ENCODE data around the gene JMJD1C. TPM values are rescaled to one million over a fixed set of nuclear protein-coding genes. Genes with fewer than 3 reads are reported as not detected.

JMJD1C gene
- total RNA-seq, 1 experiment from 2014 or later = 91.9 TPM

- no peaks in the 10 kb centered on the region for H3K4me1 Mint-ChIP-seq (ENCODE audit: insufficient read depth, unreplicated experiment)
- no peak for DNase-seq (ENCODE audit: unreplicated experiment)
- ChIA-PET CTCF (interaction anchor here (1.0 kb wide), 1 partner anchor 41 kb away, joined by 3 read pairs; no protein-coding TSS in a partner anchor), POLR2A (no interaction called here)
- H3K27me3 Mint-ChIP-seq (ENCODE audit: insufficient read depth, unreplicated experiment) = no peaks in the 10 kb centered on the region
- H3K4me3 Mint-ChIP-seq (ENCODE audit: unreplicated experiment) = no peak overlapping the region
- no TSS peak for BruUV-seq (replicated peaks)
- intact Hi-C loops (cut with micrococcal nuclease) = no loop called here
- no peaks in the 10 kb centered on the region for H3K9me3 Mint-ChIP-seq (ENCODE audit: unreplicated experiment)
- peaks cover 41% of the 10 kb centered on the region for H3K36me3 Mint-ChIP-seq (ENCODE audit: insufficient read depth, unreplicated experiment)
- peak overlapping the region; percentile 46 for H3K27ac Mint-ChIP-seq (ENCODE audit: low read depth, unreplicated experiment)
- no peak for TF ChIP-seq CTCF (IDR thresholded peaks at IDR 0.05; ENCODE audit: unreplicated experiment)
Observed at GRCh38 chr10:63221950-63222349, 243.8 kb downstream of the JMJD1C start.

GRCh38 chr10:63219749-63220148 is 246.0 kb downstream of the JMJD1C start:
- intact Hi-C loops (cut with micrococcal nuclease) = loop anchor here (5.0 kb wide), 1 partner anchor 248 kb away; the partner anchor contains the start of gene JMJD1C
- no peak for DNase-seq (ENCODE audit: unreplicated experiment)
- Mint-ChIP-seq H3K4me1 (ENCODE audit: insufficient read depth, unreplicated experiment) (peaks cover 3% of the 10 kb centered on the region), H3K36me3 (ENCODE audit: insufficient read depth, unreplicated experiment) (peaks cover 56% of the 10 kb centered on the region), H3K4me3 (ENCODE audit: unreplicated experiment) (no peak overlapping the region), H3K9me3 (ENCODE audit: unreplicated experiment) (no peaks in the 10 kb centered on the region), H3K27me3 (ENCODE audit: insufficient read depth, unreplicated experiment) (no peaks in the 10 kb centered on the region), H3K27ac (ENCODE audit: low read depth, unreplicated experiment) (no peak overlapping the region)
- no peak for TF ChIP-seq CTCF (IDR thresholded peaks at IDR 0.05; ENCODE audit: unreplicated experiment)
- no TSS peak for BruUV-seq (replicated peaks)
- ChIA-PET CTCF (interaction anchor here (1.0 kb wide), 1 partner anchor 48 kb away, joined by 4 read pairs; no protein-coding TSS in a partner anchor), POLR2A (interaction anchor here (0.6 to 1.0 kb wide), 2 partner anchors 45 to 300 kb away, joined by 3 read pairs; no protein-coding TSS in a partner anchor)

- POLR2A ChIA-PET = interaction anchor here (1.1 to 5.6 kb wide), 11 partner anchors 11 to 503 kb away, joined by 3 to 43 read pairs (median 6); partner anchors contain the start of genes JMJD1C and REEP3
- no TSS peak for BruUV-seq (replicated peaks)
- H3K27ac Mint-ChIP-seq (ENCODE audit: low read depth, unreplicated experiment) = peak overlapping the region; percentile 39
- intact Hi-C loops (cut with micrococcal nuclease) = loop anchor here (1.0 to 5.0 kb wide), 5 partner anchors 52 to 504 kb away; partner anchors contain the start of gene JMJD1C
- no peaks in the 10 kb centered on the region for H3K27me3 Mint-ChIP-seq (ENCODE audit: insufficient read depth, unreplicated experiment)
- CTCF ChIA-PET = interaction anchor here (0.6 to 2.9 kb wide), 32 partner anchors 9 to 594 kb away, joined by 3 to 29 read pairs (median 4); no protein-coding TSS in a partner anchor
- H3K36me3 Mint-ChIP-seq (ENCODE audit: insufficient read depth, unreplicated experiment) = peaks cover 59% of the 10 kb centered on the region
- DNase-seq (ENCODE audit: unreplicated experiment) = peak; percentile 66
- peak; percentile 56 for TF ChIP-seq CTCF (IDR thresholded peaks at IDR 0.05; ENCODE audit: unreplicated experiment)
- H3K4me3 Mint-ChIP-seq (ENCODE audit: unreplicated experiment) = no peak overlapping the region
- no peaks in the 10 kb centered on the region for H3K9me3 Mint-ChIP-seq (ENCODE audit: unreplicated experiment)
- peaks cover 10% of the 10 kb centered on the region for H3K4me1 Mint-ChIP-seq (ENCODE audit: insufficient read depth, unreplicated experiment)
Observed at GRCh38 chr10:63217120-63217605, 248.6 kb downstream of the JMJD1C start.

- Mint-ChIP-seq H3K27me3 (ENCODE audit: insufficient read depth, unreplicated experiment) (no peaks in the 10 kb centered on the region), H3K9me3 (ENCODE audit: unreplicated experiment) (no peaks in the 10 kb centered on the region), H3K27ac (ENCODE audit: low read depth, unreplicated experiment) (no peak overlapping the region), H3K4me1 (ENCODE audit: insufficient read depth, unreplicated experiment) (peaks cover 10% of the 10 kb centered on the region), H3K36me3 (ENCODE audit: insufficient read depth, unreplicated experiment) (peaks cover 59% of the 10 kb centered on the region), H3K4me3 (ENCODE audit: unreplicated experiment) (no peak overlapping the region)
- CTCF ChIA-PET = interaction anchor here (0.6 to 1.4 kb wide), 3 partner anchors 250 to 553 kb away, joined by 4 to 7 read pairs (median 5); no protein-coding TSS in a partner anchor
- TF ChIP-seq CTCF (IDR thresholded peaks at IDR 0.05; ENCODE audit: unreplicated experiment) = no peak
- intact Hi-C loops (cut with micrococcal nuclease) = no loop called here
- BruUV-seq (replicated peaks) = TSS peak; percentile 36
- DNase-seq (ENCODE audit: unreplicated experiment) = no peak
- POLR2A ChIA-PET = interaction anchor here (3.8 to 5.6 kb wide), 2 partner anchors 54 to 415 kb away, joined by 30 to 43 read pairs; no protein-coding TSS in a partner anchor
Observed at GRCh38 chr10:63214571-63214970, 251.2 kb downstream of the JMJD1C start.

All from MCF 10A (cell line).